ENCODE measurements around the gene CCZ1. TPM values are rescaled to one million over a fixed set of nuclear protein-coding genes. Genes with fewer than 3 reads are reported as not detected.
"Not testable (repeated sequence)": the region's sequence is repeated elsewhere in the genome, so short reads cannot be mapped to it uniquely, and the experiment has no call there.

Gene CCZ1
- total and polyA plus RNA-seq, 3 experiments from 2014 or later, result 46.3 to 93.4 (median 84.6) TPM

- H3K4me3 Mint-ChIP-seq, H3K9me3 Mint-ChIP-seq: not testable (repeated sequence)
These were observed 27.8 kb downstream of the CCZ1 start for GRCh38 chr7:5926263-5926870.

GRCh38 chr7:5930290-5930689 is 31.8 kb downstream of the CCZ1 start:
- H3K36me3 ChIP-seq (ENCODE audit: insufficient read depth, low read length); H3K27ac ChIP-seq (ENCODE audit: low read depth, low read length); H3K4me3 ChIP-seq (ENCODE audit: low read length); H3K27ac Mint-ChIP-seq; H3K4me1 Mint-ChIP-seq; CTCF ChIA-PET; H3K9me3 ChIP-seq (ENCODE audit: low read length); H3K27me3 ChIP-seq (ENCODE audit: insufficient read depth, low read length, poor library complexity, severe bottlenecking); H3K9me3 Mint-ChIP-seq; H3K4me1 ChIP-seq (ENCODE audit: insufficient read depth, low read length); H3K27me3 Mint-ChIP-seq; DNase-seq; H3K4me3 Mint-ChIP-seq; POLR2A ChIA-PET; H3K36me3 Mint-ChIP-seq: not testable (repeated sequence)

More at GRCh38 chr7:5926263-5926870, 27.8 kb downstream of the CCZ1 start:
- POLR2A ChIA-PET; H3K4me3 ChIP-seq (ENCODE audit: low read length); H3K36me3 Mint-ChIP-seq; H3K27me3 ChIP-seq (ENCODE audit: insufficient read depth, low read length, poor library complexity, severe bottlenecking); H3K27ac Mint-ChIP-seq; H3K36me3 ChIP-seq (ENCODE audit: insufficient read depth, low read length); CTCF ChIA-PET; H3K4me1 Mint-ChIP-seq; DNase-seq; H3K9me3 ChIP-seq (ENCODE audit: low read length); H3K27me3 Mint-ChIP-seq; H3K4me1 ChIP-seq (ENCODE audit: insufficient read depth, low read length); H3K27ac ChIP-seq (ENCODE audit: low read depth, low read length): not testable (repeated sequence)

- H3K9me3 ChIP-seq (ENCODE audit: low read length); H3K27me3 ChIP-seq (ENCODE audit: insufficient read depth, low read length, poor library complexity, severe bottlenecking); DNase-seq; H3K27me3 Mint-ChIP-seq; H3K27ac ChIP-seq (ENCODE audit: low read depth, low read length); H3K4me1 ChIP-seq (ENCODE audit: insufficient read depth, low read length); H3K36me3 ChIP-seq (ENCODE audit: insufficient read depth, low read length); H3K4me3 ChIP-seq (ENCODE audit: low read length); H3K4me3 Mint-ChIP-seq; H3K27ac Mint-ChIP-seq; H3K9me3 Mint-ChIP-seq; H3K36me3 Mint-ChIP-seq; POLR2A ChIA-PET; CTCF ChIA-PET; H3K4me1 Mint-ChIP-seq: not testable (repeated sequence)
These were observed 32.7 kb downstream of the CCZ1 start for GRCh38 chr7:5931250-5931649.

- H3K27ac Mint-ChIP-seq; DNase-seq; H3K36me3 Mint-ChIP-seq; H3K4me3 ChIP-seq (ENCODE audit: low read length); CTCF ChIA-PET; H3K9me3 Mint-ChIP-seq; POLR2A ChIA-PET; H3K4me1 Mint-ChIP-seq; H3K4me3 Mint-ChIP-seq; H3K27me3 Mint-ChIP-seq; H3K4me1 ChIP-seq (ENCODE audit: insufficient read depth, low read length); H3K9me3 ChIP-seq (ENCODE audit: low read length); H3K27me3 ChIP-seq (ENCODE audit: insufficient read depth, low read length, poor library complexity, severe bottlenecking); H3K27ac ChIP-seq (ENCODE audit: low read depth, low read length); H3K36me3 ChIP-seq (ENCODE audit: insufficient read depth, low read length): not testable (repeated sequence)
These were observed 33.5 kb downstream of the CCZ1 start for GRCh38 chr7:5931905-5932644.

- H3K36me3 Mint-ChIP-seq; H3K4me1 ChIP-seq (ENCODE audit: insufficient read depth, low read length); H3K27me3 Mint-ChIP-seq; H3K4me3 Mint-ChIP-seq; H3K27me3 ChIP-seq (ENCODE audit: insufficient read depth, low read length, poor library complexity, severe bottlenecking); DNase-seq; H3K9me3 ChIP-seq (ENCODE audit: low read length); H3K4me3 ChIP-seq (ENCODE audit: low read length); H3K36me3 ChIP-seq (ENCODE audit: insufficient read depth, low read length); H3K4me1 Mint-ChIP-seq; H3K27ac ChIP-seq (ENCODE audit: low read depth, low read length); H3K27ac Mint-ChIP-seq; CTCF ChIA-PET; H3K9me3 Mint-ChIP-seq; POLR2A ChIA-PET: not testable (repeated sequence)
These were observed 36.5 kb downstream of the CCZ1 start for GRCh38 chr7:5934945-5935450.

- H3K4me3 Mint-ChIP-seq; H3K9me3 ChIP-seq (ENCODE audit: low read length); H3K36me3 ChIP-seq (ENCODE audit: insufficient read depth, low read length); H3K4me3 ChIP-seq (ENCODE audit: low read length); H3K27ac ChIP-seq (ENCODE audit: low read depth, low read length); H3K36me3 Mint-ChIP-seq; H3K27me3 ChIP-seq (ENCODE audit: insufficient read depth, low read length, poor library complexity, severe bottlenecking); H3K27me3 Mint-ChIP-seq; H3K4me1 ChIP-seq (ENCODE audit: insufficient read depth, low read length); H3K9me3 Mint-ChIP-seq; CTCF ChIA-PET; POLR2A ChIA-PET; H3K4me1 Mint-ChIP-seq; DNase-seq; H3K27ac Mint-ChIP-seq: not testable (repeated sequence)
These were observed 64.7 kb downstream of the CCZ1 start for GRCh38 chr7:5963205-5963604.

- H3K4me3 ChIP-seq (ENCODE audit: low read length); DNase-seq; H3K27ac ChIP-seq (ENCODE audit: low read depth, low read length); H3K27me3 ChIP-seq (ENCODE audit: insufficient read depth, low read length, poor library complexity, severe bottlenecking); H3K27ac Mint-ChIP-seq; H3K9me3 Mint-ChIP-seq; H3K36me3 Mint-ChIP-seq; CTCF ChIA-PET; H3K9me3 ChIP-seq (ENCODE audit: low read length); H3K27me3 Mint-ChIP-seq; H3K4me3 Mint-ChIP-seq; H3K4me1 Mint-ChIP-seq; H3K36me3 ChIP-seq (ENCODE audit: insufficient read depth, low read length); POLR2A ChIA-PET; H3K4me1 ChIP-seq (ENCODE audit: insufficient read depth, low read length): not testable (repeated sequence)
These were observed 65.3 kb downstream of the CCZ1 start for GRCh38 chr7:5963810-5964209.

- H3K9me3 Mint-ChIP-seq; H3K4me1 ChIP-seq (ENCODE audit: insufficient read depth, low read length); POLR2A ChIA-PET; DNase-seq; H3K4me3 ChIP-seq (ENCODE audit: low read length); H3K27me3 ChIP-seq (ENCODE audit: insufficient read depth, low read length, poor library complexity, severe bottlenecking); H3K27me3 Mint-ChIP-seq; H3K4me3 Mint-ChIP-seq; H3K4me1 Mint-ChIP-seq; H3K27ac Mint-ChIP-seq; CTCF ChIA-PET; H3K9me3 ChIP-seq (ENCODE audit: low read length); H3K36me3 Mint-ChIP-seq; H3K27ac ChIP-seq (ENCODE audit: low read depth, low read length); H3K36me3 ChIP-seq (ENCODE audit: insufficient read depth, low read length): not testable (repeated sequence)
These were observed 71.9 kb downstream of the CCZ1 start, which contains the start of gene RSPH10B for GRCh38 chr7:5970347-5970911. RSPH10B (minus strand) TSS chr7:5970689; CDS start chr7:5967116, 3,573 bp downstream.

All from CD8-positive, alpha-beta memory T cell (primary cell).